Karpas-422 (cell line): ENCODE results near the gene R3HDM1. TPM values are rescaled to one million over a fixed set of nuclear protein-coding genes. Genes with fewer than 3 reads are reported as not detected.

ENCODE experiments used
- DNase-seq: peaks from one replicate; pipeline ENCODE4 v3.0.0-alpha.2; 2015
- H2AFZ ChIP-seq: fragments of 200-600 bp; sonication (generic); 2 replicates; pipeline ENCODE4 v1.6.1; 2014; ENCODE audit warnings: antibody characterized with exemption, low read length, mixed read lengths
- H3K27ac ChIP-seq: fragments of 200-600 bp; sonication (generic); 2 replicates; pipeline ENCODE4 v1.5.1; 2014; ENCODE audit warnings: mild to moderate bottlenecking, low read length, moderate library complexity
- H3K27me3 ChIP-seq: fragments of 200-600 bp; sonication (generic); 2 replicates; pipeline ENCODE4 v1.6.1; 2014; ENCODE audit warnings: low read length, mixed read lengths
- H3K36me3 ChIP-seq: fragments of 200-600 bp; sonication (generic); 2 replicates; pipeline ENCODE4 v1.6.1; 2014; ENCODE audit warnings: low read length, mixed read lengths; ENCODE audit not compliant: insufficient read depth
- H3K4me1 ChIP-seq: fragments of 200-600 bp; sonication (generic); 2 replicates; pipeline ENCODE4 v1.6.1; 2014; ENCODE audit warnings: mild to moderate bottlenecking, low read length, mixed read lengths
- H3K4me2 ChIP-seq: fragments of 200-600 bp; sonication (generic); 2 replicates; pipeline ENCODE4 v1.6.1; 2014; ENCODE audit warnings: low read length, low read depth, mild to moderate bottlenecking; ENCODE audit not compliant: poor library complexity, severe bottlenecking
- H3K4me3 ChIP-seq: fragments of 200-600 bp; sonication (generic); 2 replicates; pipeline ENCODE4 v1.5.1; 2014; ENCODE audit warnings: mild to moderate bottlenecking, antibody characterized with exemption, low read length, mixed read lengths
- H3K79me2 ChIP-seq: fragments of 200-600 bp; sonication (generic); 2 replicates; pipeline ENCODE4 v1.6.1; 2014; ENCODE audit warnings: mild to moderate bottlenecking, low read length, mixed read lengths
- H3K9ac ChIP-seq: fragments of 200-600 bp; sonication (generic); 2 replicates; pipeline ENCODE4 v1.6.0; 2014; ENCODE audit warnings: low read length
- H3K9me2 ChIP-seq: fragments of 200-600 bp; sonication (generic), shearing (Covaris generic); replicated peaks from 2 replicates; pipeline ENCODE4 v1.6.0; 2014; ENCODE audit warnings: mild to moderate bottlenecking, low read length, moderate library complexity; ENCODE audit not compliant: insufficient read depth
- H3K9me3 ChIP-seq: fragments of 300-700, 200-600 bp; sonication (generic); 2 replicates; pipeline ENCODE4 v1.6.1; 2014; ENCODE audit warnings: low read length, mixed read lengths
- H4K20me1 ChIP-seq: fragments of 200-600 bp; sonication (generic); 2 replicates; pipeline ENCODE4 v1.6.1; 2014; ENCODE audit warnings: mild to moderate bottlenecking, antibody characterized with exemption, low read length, low read depth; ENCODE audit not compliant: insufficient read depth
- total RNA-seq: library from RNA; depleted of rRNA; stranded (reverse); fragments of >200 nt; shearing (Covaris generic); gene quantifications from 2 replicates; pipeline ENCODE4 v1.2.3, GENCODE V29; 2014; ENCODE audit warnings: low replicate concordance

The R3HDM1 gene
- total RNA-seq, 1 experiment from 2014 or later, result 69.4 TPM

- Histone ChIP-seq H3K9me2 (no peaks in the 10 kb centered on the region; the same call in 1 of the 2 replicates), H3K27ac (no peak overlapping the region), H3K36me3 (no peaks in the 10 kb centered on the region), H4K20me1 (no peaks in the 10 kb centered on the region), H3K4me1 (no peaks in the 10 kb centered on the region), H3K9ac (no peak overlapping the region), H3K27me3 (no peaks in the 10 kb centered on the region), H3K4me3 (no peak overlapping the region), H3K9me3 (no peaks in the 10 kb centered on the region), H2AFZ (no peak overlapping the region), H3K4me2 (no peak overlapping the region), H3K79me2 (no peaks in the 10 kb centered on the region)
- DNase-seq, result no peak
These were observed 201.8 kb downstream of the R3HDM1 start for GRCh38 chr2:135733045-135733444.

GRCh38 chr2:135736546-135736945 lies 205.3 kb downstream of the R3HDM1 start:
- H3K9ac ChIP-seq, result no peak overlapping the region

GRCh38 chr2:135740206-135740605 lies 208.9 kb downstream of the R3HDM1 start:
- Histone ChIP-seq H3K36me3 (peaks cover 4% of the 10 kb centered on the region; the same call in 1 of the 2 replicates), H3K79me2 (peaks cover 35% of the 10 kb centered on the region), H3K4me2 (no peak overlapping the region), H3K9me3 (no peaks in the 10 kb centered on the region), H3K9me2 (no peaks in the 10 kb centered on the region; the same call in 1 of the 2 replicates), H3K4me3 (no peak overlapping the region), H2AFZ (no peak overlapping the region), H3K27ac (no peak overlapping the region), H3K4me1 (peaks cover 17% of the 10 kb centered on the region), H3K27me3 (no peaks in the 10 kb centered on the region), H4K20me1 (peaks cover 15% of the 10 kb centered on the region; the same call in 1 of the 2 replicates), H3K9ac (no peak overlapping the region)
- DNase-seq, result no peak

More at GRCh38 chr2:135736546-135736945, 205.3 kb downstream of the R3HDM1 start:
- Histone ChIP-seq H3K36me3 (no peaks in the 10 kb centered on the region), H3K9me3 (no peaks in the 10 kb centered on the region), H3K9me2 (no peaks in the 10 kb centered on the region; the same call in 1 of the 2 replicates), H4K20me1 (no peaks in the 10 kb centered on the region), H2AFZ (no peak overlapping the region), H3K27ac (no peak overlapping the region), H3K4me2 (no peak overlapping the region), H3K4me1 (no peaks in the 10 kb centered on the region), H3K27me3 (no peaks in the 10 kb centered on the region), H3K4me3 (no peak overlapping the region), H3K79me2 (no peaks in the 10 kb centered on the region)
- no peak for DNase-seq

GRCh38 chr2:135741043-135741394 lies 209.7 kb downstream of the R3HDM1 start:
- Histone ChIP-seq H3K79me2 (peaks cover 43% of the 10 kb centered on the region), H3K9me2 (no peaks in the 10 kb centered on the region; the same call in 1 of the 2 replicates), H3K4me1 (peaks cover 17% of the 10 kb centered on the region), H4K20me1 (peaks cover 15% of the 10 kb centered on the region; the same call in 1 of the 2 replicates), H2AFZ (no peak overlapping the region; the same call in 1 of the 2 replicates), H3K27me3 (no peaks in the 10 kb centered on the region), H3K27ac (no peak overlapping the region), H3K4me3 (no peak overlapping the region; the same call in 1 of the 2 replicates), H3K4me2 (no peak overlapping the region), H3K9ac (no peak overlapping the region), H3K36me3 (peaks cover 9% of the 10 kb centered on the region; the same call in 1 of the 2 replicates), H3K9me3 (no peaks in the 10 kb centered on the region)
- DNase-seq, result no peak

- Histone ChIP-seq H3K9ac (peak within 1 kb of the TSS; percentile 97), H2AFZ (peak within 1 kb of the TSS; percentile 76; the same call in 1 of the 2 replicates), H3K9me3 (no peaks in the 10 kb centered on the region), H4K20me1 (peaks cover 15% of the 10 kb centered on the region; the same call in 1 of the 2 replicates), H3K27me3 (no peaks in the 10 kb centered on the region), H3K4me3 (peak within 1 kb of the TSS; percentile 97), H3K4me2 (peak within 1 kb of the TSS; percentile 95), H3K36me3 (peaks cover 14% of the 10 kb centered on the region; the same call in 1 of the 2 replicates), H3K27ac (peak within 1 kb of the TSS; percentile 66), H3K4me1 (peaks cover 17% of the 10 kb centered on the region), H3K9me2 (no peaks in the 10 kb centered on the region; the same call in 1 of the 2 replicates), H3K79me2 (peaks cover 49% of the 10 kb centered on the region)
- peak; percentile 98 for DNase-seq
These were observed 210.4 kb downstream of the R3HDM1 start, which contains the start of gene UBXN4 for GRCh38 chr2:135741395-135742324. Gene UBXN4, plus strand, starts transcription at chr2:135741855. Its CDS starts 75 bp downstream, at chr2:135741930.

- H3K36me3 ChIP-seq, result peaks cover 16% of the 10 kb centered on the region; the same call in 1 of the 2 replicates
- H3K4me2 ChIP-seq, result peak overlapping the region; percentile 95
- H3K4me1 ChIP-seq, result peaks cover 17% of the 10 kb centered on the region
- peak; percentile 68 for DNase-seq
- H2AFZ ChIP-seq, result no peak overlapping the region
- H3K4me3 ChIP-seq, result peak overlapping the region; percentile 97
- peak overlapping the region; percentile 97 for H3K9ac ChIP-seq
- peaks cover 56% of the 10 kb centered on the region for H3K79me2 ChIP-seq
- H3K9me2 ChIP-seq, result no peaks in the 10 kb centered on the region
- no peaks in the 10 kb centered on the region for H3K27me3 ChIP-seq
- H4K20me1 ChIP-seq, result peaks cover 15% of the 10 kb centered on the region; the same call in 1 of the 2 replicates
- H3K9me3 ChIP-seq, result no peaks in the 10 kb centered on the region
- peak overlapping the region; percentile 66 for H3K27ac ChIP-seq
These were observed 211.1 kb downstream of the R3HDM1 start for GRCh38 chr2:135742325-135742757.

GRCh38 chr2:135743860-135744259 lies 212.6 kb downstream of the R3HDM1 start:
- Histone ChIP-seq H3K36me3 (peaks cover 23% of the 10 kb centered on the region; the same call in 1 of the 2 replicates), H3K9ac (peak overlapping the region; percentile 4; the same call in 1 of the 2 replicates), H2AFZ (no peak overlapping the region), H3K4me1 (peaks cover 17% of the 10 kb centered on the region), H3K4me2 (peak overlapping the region; percentile 95), H3K27ac (no peak overlapping the region), H3K4me3 (peak overlapping the region; percentile 97), H3K79me2 (peaks cover 66% of the 10 kb centered on the region), H4K20me1 (peaks cover 15% of the 10 kb centered on the region; the same call in 1 of the 2 replicates), H3K27me3 (no peaks in the 10 kb centered on the region), H3K9me2 (no peaks in the 10 kb centered on the region), H3K9me3 (no peaks in the 10 kb centered on the region)
- DNase-seq, result no peak
